ENCODE measurements around the gene IL4. TPM values are rescaled to one million over a fixed set of nuclear protein-coding genes. Genes with fewer than 3 reads are reported as not detected.

The IL4 gene
- total and polyA plus RNA-seq, 2 of the 13 experiments (the other 11 are each of a cell fraction or from before 2014, with no cell fraction given), result not detected

GRCh38 chr5:132641241-132641723, 32.5 kb upstream of the IL4 start:
- H3K9me3 ChIP-seq (ENCODE audit: low read length), result no peaks in the 10 kb centered on the region
- WGBS (ENCODE audit: low lambda C conversion rate), result 92% methylated on average over 2 of the region's 3 CpGs
- CTCF ChIA-PET (ENCODE audit: low intra/inter-chr PET ratio, low total read pairs), result no interaction called here
- H3K27ac ChIP-seq (ENCODE audit: extremely low read length, insufficient read depth, low read length), result no peak overlapping the region
- no peak overlapping the region for H3K9ac ChIP-seq (ENCODE audit: insufficient read depth, low read depth, low read length)
- H2AFZ ChIP-seq (ENCODE audit: low read length), result no peak overlapping the region
- no peaks in the 10 kb centered on the region for H3K4me1 ChIP-seq (ENCODE audit: insufficient read depth, low read length)
- no peak for FAIRE-seq
- H3K27me3 ChIP-seq (ENCODE audit: control insufficient read depth in 1 of 2, insufficient read depth in 2 of 2, low read length in 2 of 2), result no peaks in the 10 kb centered on the region
- POLR2A ChIA-PET, result no interaction called here
- TF ChIP-seq ZNF317 (CRISPR knock-in tag; IDR thresholded peaks at IDR 0.05) (no peak), XBP1 (CRISPR knock-in tag; IDR thresholded peaks at IDR 0.05) (no peak), NFAT5 (CRISPR knock-in tag; IDR thresholded peaks at IDR 0.05) (no peak), PCBP2 (optimal IDR thresholded peaks at IDR 0.05; ENCODE audit: low read depth, low read length, poor library complexity, severe bottlenecking) (no peak), ZNF776 (CRISPR knock-in tag; IDR thresholded peaks at IDR 0.05) (no peak)
- H3K4me2 ChIP-seq (ENCODE audit: low read depth, low read length), result no peak overlapping the region
- no peak overlapping the region for H3K4me3 ChIP-seq (replicated peaks in 1 of 3; ENCODE audit: insufficient read depth in 1 of 3, low read depth in 2 of 3, low read length in 3 of 3)
- in situ Hi-C loops (cut with HindIII; ENCODE audit: extremely low pct_ligation_motif_present, low pct_unique_long_range_greater_than_20kb), result no loop called here
- BruUV-seq (replicated peaks), result no TSS peak
- intact Hi-C loops (cut with micrococcal nuclease; ENCODE audit: unreplicated experiment), result no loop called here
- ATAC-seq, result no peak
- no peaks in the 10 kb centered on the region for H3K79me2 ChIP-seq (ENCODE audit: insufficient read depth, low read length)
- H3K36me3 ChIP-seq (replicated peaks in 1 of 2; ENCODE audit: control insufficient read depth in 1 of 2, insufficient read depth in 2 of 2, low read length in 2 of 2), result peaks cover 16 to 52% of the 10 kb centered on the region in 2 experiments
- DNase-seq (ENCODE audit: low spot score), result no peak
- H4K20me1 ChIP-seq (ENCODE audit: insufficient read depth, low read length), result no peaks in the 10 kb centered on the region

Data from HepG2 (cell line).